ENCODE measurements around the gene SRGAP2B.
"Not testable (repeated sequence)": the region's sequence is repeated elsewhere in the genome, so short reads cannot be mapped to it uniquely, and the experiment has no call there.

The SRGAP2B gene

GRCh38 chr1:145010580-145010979 lies 84.5 kb downstream of the SRGAP2B start:
- H3K4me2 ChIP-seq (ENCODE audit: low read length); H3K27me3 ChIP-seq (ENCODE audit: insufficient read depth, low read length); H3K36me3 ChIP-seq (ENCODE audit: insufficient read depth, low read length); H3K9ac ChIP-seq (ENCODE audit: low read length); H3K27ac ChIP-seq (ENCODE audit: low read depth, low read length, poor library complexity, severe bottlenecking); H3K9me2 ChIP-seq (ENCODE audit: low read depth, low read length); H3K4me1 ChIP-seq (ENCODE audit: insufficient read depth, low read length, severe bottlenecking); H2AFZ ChIP-seq (ENCODE audit: low read length); H3K4me3 ChIP-seq (ENCODE audit: low read depth, low read length, poor library complexity, severe bottlenecking); H4K20me1 ChIP-seq (ENCODE audit: insufficient read depth, low read length); H3F3A ChIP-seq (ENCODE audit: insufficient read depth, low read length); H3K79me2 ChIP-seq (ENCODE audit: insufficient read depth, low read length); H3K9me3 ChIP-seq (ENCODE audit: low read length): not testable (repeated sequence)

DNA sequence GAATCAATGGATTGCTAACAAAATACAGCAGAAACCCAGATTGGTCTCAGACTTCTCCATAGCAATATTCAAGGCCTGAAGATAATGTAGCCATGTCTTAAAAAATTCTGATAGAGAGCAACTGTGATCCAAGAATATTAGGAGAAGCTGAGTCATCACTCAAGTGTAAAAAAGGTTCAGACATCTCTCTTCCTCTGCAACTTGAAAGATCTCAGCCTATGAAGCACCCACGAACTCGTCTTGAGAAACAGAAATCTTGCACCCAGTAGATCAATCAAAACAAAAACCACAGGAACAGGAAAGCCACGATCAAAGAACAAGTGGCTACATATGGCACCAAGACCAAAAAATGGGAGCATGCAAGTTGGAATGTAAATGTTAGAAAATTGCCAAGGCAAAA lies 85.2 kb downstream of the SRGAP2B start:
- H3K4me2 ChIP-seq (ENCODE audit: low read length), result peak overlapping the region; percentile 46; the same call in 1 of the 2 replicates
- H3K4me1 ChIP-seq (ENCODE audit: insufficient read depth, low read length, severe bottlenecking); H3K4me3 ChIP-seq (ENCODE audit: low read depth, low read length, poor library complexity, severe bottlenecking); H3K9ac ChIP-seq (ENCODE audit: low read length); H3K27ac ChIP-seq (ENCODE audit: low read depth, low read length, poor library complexity, severe bottlenecking); H3K9me2 ChIP-seq (ENCODE audit: low read depth, low read length); H3F3A ChIP-seq (ENCODE audit: insufficient read depth, low read length); H4K20me1 ChIP-seq (ENCODE audit: insufficient read depth, low read length); H2AFZ ChIP-seq (ENCODE audit: low read length); H3K36me3 ChIP-seq (ENCODE audit: insufficient read depth, low read length); H3K9me3 ChIP-seq (ENCODE audit: low read length); H3K27me3 ChIP-seq (ENCODE audit: insufficient read depth, low read length); H3K79me2 ChIP-seq (ENCODE audit: insufficient read depth, low read length): not testable (repeated sequence)

- not testable (repeated sequence) for H3K79me2 ChIP-seq (ENCODE audit: insufficient read depth, low read length); H3F3A ChIP-seq (ENCODE audit: insufficient read depth, low read length); H2AFZ ChIP-seq (ENCODE audit: low read length); H3K27me3 ChIP-seq (ENCODE audit: insufficient read depth, low read length); H4K20me1 ChIP-seq (ENCODE audit: insufficient read depth, low read length); H3K9ac ChIP-seq (ENCODE audit: low read length); H3K4me1 ChIP-seq (ENCODE audit: insufficient read depth, low read length, severe bottlenecking); H3K4me2 ChIP-seq (ENCODE audit: low read length); H3K9me3 ChIP-seq (ENCODE audit: low read length); H3K27ac ChIP-seq (ENCODE audit: low read depth, low read length, poor library complexity, severe bottlenecking); H3K36me3 ChIP-seq (ENCODE audit: insufficient read depth, low read length); H3K4me3 ChIP-seq (ENCODE audit: low read depth, low read length, poor library complexity, severe bottlenecking); H3K9me2 ChIP-seq (ENCODE audit: low read depth, low read length)
These were observed 86.7 kb downstream of the SRGAP2B start for GRCh38 chr1:145008388-145008787.

DNA sequence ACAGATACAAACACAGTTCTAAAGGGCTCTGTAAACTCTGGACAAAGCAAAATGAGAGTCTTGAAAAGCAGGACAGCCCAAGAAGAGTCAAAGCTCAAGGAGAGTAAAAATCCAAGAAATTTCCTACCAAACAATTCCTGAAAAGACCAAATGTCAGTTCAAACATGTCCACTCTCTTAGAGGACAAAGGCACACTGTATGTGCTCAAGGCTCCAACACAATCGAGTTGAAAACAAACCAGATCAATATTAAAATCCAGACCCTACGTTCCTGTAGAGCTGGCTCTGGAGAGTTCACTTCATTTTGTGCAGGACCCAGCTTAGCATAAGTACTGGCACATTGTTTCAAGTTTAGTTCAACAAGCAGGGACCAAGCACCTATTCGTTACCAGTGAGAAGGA lies 90.0 kb downstream of the SRGAP2B start:
- not testable (repeated sequence) for H3K4me2 ChIP-seq (ENCODE audit: low read length); H3K9me3 ChIP-seq (ENCODE audit: low read length); H3K27ac ChIP-seq (ENCODE audit: low read depth, low read length, poor library complexity, severe bottlenecking); H3K9me2 ChIP-seq (ENCODE audit: low read depth, low read length); H3K4me1 ChIP-seq (ENCODE audit: insufficient read depth, low read length, severe bottlenecking); H3F3A ChIP-seq (ENCODE audit: insufficient read depth, low read length); H3K27me3 ChIP-seq (ENCODE audit: insufficient read depth, low read length); H3K79me2 ChIP-seq (ENCODE audit: insufficient read depth, low read length); H3K36me3 ChIP-seq (ENCODE audit: insufficient read depth, low read length); H3K9ac ChIP-seq (ENCODE audit: low read length); H3K4me3 ChIP-seq (ENCODE audit: low read depth, low read length, poor library complexity, severe bottlenecking); H4K20me1 ChIP-seq (ENCODE audit: insufficient read depth, low read length); H2AFZ ChIP-seq (ENCODE audit: low read length)

DNA sequence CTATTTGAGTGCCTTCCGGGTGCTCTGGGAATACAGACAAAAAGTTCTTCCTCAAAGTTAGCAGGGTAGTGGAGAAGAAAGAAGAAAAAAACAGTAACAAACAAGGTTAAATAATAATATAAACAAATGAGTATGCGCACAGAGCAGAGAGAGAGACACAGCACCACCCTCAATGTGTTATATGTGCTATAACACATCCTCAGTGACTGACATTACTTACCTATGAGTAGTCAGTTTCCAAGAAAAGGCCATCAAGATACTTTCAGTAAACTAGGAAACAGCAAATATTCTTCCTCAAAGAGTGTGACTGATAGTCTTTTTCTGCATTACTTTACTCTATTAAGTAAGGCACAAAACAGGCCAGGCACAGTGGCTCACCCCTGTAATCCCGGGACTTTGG lies 93.7 kb downstream of the SRGAP2B start:
- not testable (repeated sequence) for H3K9me3 ChIP-seq (ENCODE audit: low read length); H2AFZ ChIP-seq (ENCODE audit: low read length); H3K36me3 ChIP-seq (ENCODE audit: insufficient read depth, low read length); H3K4me2 ChIP-seq (ENCODE audit: low read length); H3F3A ChIP-seq (ENCODE audit: insufficient read depth, low read length); H3K27ac ChIP-seq (ENCODE audit: low read depth, low read length, poor library complexity, severe bottlenecking); H3K9me2 ChIP-seq (ENCODE audit: low read depth, low read length); H3K4me1 ChIP-seq (ENCODE audit: insufficient read depth, low read length, severe bottlenecking); H3K79me2 ChIP-seq (ENCODE audit: insufficient read depth, low read length); H3K27me3 ChIP-seq (ENCODE audit: insufficient read depth, low read length); H3K9ac ChIP-seq (ENCODE audit: low read length); H4K20me1 ChIP-seq (ENCODE audit: insufficient read depth, low read length); H3K4me3 ChIP-seq (ENCODE audit: low read depth, low read length, poor library complexity, severe bottlenecking)

DNA sequence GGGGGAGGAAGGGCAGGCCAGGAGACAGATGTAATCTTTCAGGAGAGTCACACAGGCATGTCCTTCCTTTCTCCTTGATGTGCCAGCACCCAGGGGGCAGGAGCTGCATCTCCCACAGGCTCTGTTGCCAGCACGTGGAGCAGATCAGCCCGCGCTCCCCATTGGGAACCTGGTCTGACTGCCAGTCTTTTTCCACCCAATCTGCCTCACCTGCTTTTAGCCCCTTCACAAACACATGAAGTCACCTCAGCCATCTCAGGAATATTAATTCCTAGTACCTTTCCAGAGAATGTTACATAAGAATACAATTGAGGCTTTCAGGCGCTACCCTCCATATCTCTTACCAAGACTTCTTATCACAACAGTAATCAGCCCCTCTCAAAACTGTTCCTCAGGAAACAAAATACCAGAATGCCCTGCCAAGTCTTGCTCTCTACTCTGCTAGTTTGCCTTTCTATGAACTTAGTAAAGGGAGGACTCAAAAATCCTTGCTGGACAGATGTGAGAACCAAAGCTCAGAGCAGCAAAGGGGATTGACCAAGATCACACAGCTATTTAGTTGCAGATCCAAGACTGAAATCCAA lies 94.3 kb downstream of the SRGAP2B start:
- not testable (repeated sequence) for H3K4me1 ChIP-seq (ENCODE audit: insufficient read depth, low read length, severe bottlenecking)

DNA sequence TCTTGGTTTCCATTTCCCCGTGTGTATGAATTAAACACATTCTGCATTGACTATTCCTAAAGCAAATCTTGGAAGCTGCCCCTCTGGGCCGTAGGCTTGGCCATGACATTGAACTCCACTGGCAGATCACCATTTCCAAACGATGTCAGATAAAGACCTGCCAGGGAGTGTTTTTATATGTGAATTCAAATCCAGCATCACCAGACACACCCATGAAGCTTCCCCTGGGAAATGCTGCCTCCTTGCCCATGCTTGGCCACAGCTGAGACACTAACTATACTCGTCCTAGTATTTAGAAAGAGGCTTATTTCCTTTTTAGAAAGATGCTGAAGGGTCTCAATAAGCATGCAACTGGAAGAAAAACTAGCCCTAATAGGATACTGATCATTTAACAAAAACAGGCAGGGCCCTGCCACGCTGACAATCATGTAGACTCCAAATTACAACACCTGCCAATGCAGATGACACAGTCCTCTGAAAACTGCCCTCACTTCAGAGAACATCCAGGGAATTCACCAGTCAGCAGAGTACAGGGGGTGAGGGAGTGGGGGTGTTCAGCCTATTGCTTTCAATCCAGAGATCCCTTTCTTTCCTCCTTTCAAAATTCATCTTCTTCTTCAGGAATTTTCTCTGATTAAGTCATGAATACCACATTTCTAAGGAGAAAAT lies 94.9 kb downstream of the SRGAP2B start:
- not testable (repeated sequence) for H4K20me1 ChIP-seq (ENCODE audit: insufficient read depth, low read length); H3K27ac ChIP-seq (ENCODE audit: low read depth, low read length, poor library complexity, severe bottlenecking); H3K4me1 ChIP-seq (ENCODE audit: insufficient read depth, low read length, severe bottlenecking); H3K9me3 ChIP-seq (ENCODE audit: low read length); H2AFZ ChIP-seq (ENCODE audit: low read length); H3K79me2 ChIP-seq (ENCODE audit: insufficient read depth, low read length); H3K9ac ChIP-seq (ENCODE audit: low read length); H3K4me3 ChIP-seq (ENCODE audit: low read depth, low read length, poor library complexity, severe bottlenecking); H3K27me3 ChIP-seq (ENCODE audit: insufficient read depth, low read length); H3K4me2 ChIP-seq (ENCODE audit: low read length); H3K9me2 ChIP-seq (ENCODE audit: low read depth, low read length); H3K36me3 ChIP-seq (ENCODE audit: insufficient read depth, low read length); H3F3A ChIP-seq (ENCODE audit: insufficient read depth, low read length)

More for the DNA sequence above, 94.3 kb downstream of the SRGAP2B start:
- H3F3A ChIP-seq (ENCODE audit: insufficient read depth, low read length); H2AFZ ChIP-seq (ENCODE audit: low read length); H3K9ac ChIP-seq (ENCODE audit: low read length); H4K20me1 ChIP-seq (ENCODE audit: insufficient read depth, low read length); H3K9me2 ChIP-seq (ENCODE audit: low read depth, low read length); H3K4me3 ChIP-seq (ENCODE audit: low read depth, low read length, poor library complexity, severe bottlenecking); H3K9me3 ChIP-seq (ENCODE audit: low read length); H3K4me2 ChIP-seq (ENCODE audit: low read length); H3K79me2 ChIP-seq (ENCODE audit: insufficient read depth, low read length); H3K27ac ChIP-seq (ENCODE audit: low read depth, low read length, poor library complexity, severe bottlenecking); H3K27me3 ChIP-seq (ENCODE audit: insufficient read depth, low read length); H3K36me3 ChIP-seq (ENCODE audit: insufficient read depth, low read length): not testable (repeated sequence)

DNA sequence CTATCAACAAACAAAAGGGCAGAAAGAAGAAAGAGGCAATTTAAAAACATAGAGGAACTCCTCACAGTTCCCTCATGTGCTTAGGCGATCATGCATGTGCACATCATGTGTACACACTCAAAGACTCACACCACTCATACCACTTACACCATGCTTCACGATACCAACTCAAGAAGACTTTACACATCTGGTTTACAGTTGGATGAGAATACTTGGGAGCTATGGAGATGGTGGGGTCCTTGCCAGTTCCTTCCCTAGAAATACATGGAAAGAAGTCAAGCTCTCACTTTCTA lies 96.2 kb downstream of the SRGAP2B start:
- not testable (repeated sequence) for H2AFZ ChIP-seq (ENCODE audit: low read length); H3K4me2 ChIP-seq (ENCODE audit: low read length); H3K36me3 ChIP-seq (ENCODE audit: insufficient read depth, low read length); H3K27me3 ChIP-seq (ENCODE audit: insufficient read depth, low read length); H3K4me1 ChIP-seq (ENCODE audit: insufficient read depth, low read length, severe bottlenecking); H3K9me2 ChIP-seq (ENCODE audit: low read depth, low read length); H3K27ac ChIP-seq (ENCODE audit: low read depth, low read length, poor library complexity, severe bottlenecking); H3K79me2 ChIP-seq (ENCODE audit: insufficient read depth, low read length); H3F3A ChIP-seq (ENCODE audit: insufficient read depth, low read length); H3K9ac ChIP-seq (ENCODE audit: low read length); H3K4me3 ChIP-seq (ENCODE audit: low read depth, low read length, poor library complexity, severe bottlenecking); H4K20me1 ChIP-seq (ENCODE audit: insufficient read depth, low read length); H3K9me3 ChIP-seq (ENCODE audit: low read length)

Measured in OCI-LY1 (cell line).